K562 (cell line): ENCODE results near the gene ALX3. TPM values are rescaled to one million over a fixed set of nuclear protein-coding genes. Genes with fewer than 3 reads are reported as not detected.

Experiments
- DDX20 ChIP-seq: fragments of 450-650 bp; IDR thresholded peaks from 2 replicates; pipeline ENCODE4 v1.6.1; 2016; ENCODE audit warnings: missing genetic modification characterization, low read depth, mild to moderate bottlenecking, missing compliant biosample characterization, moderate library complexity
- GABPB2 ChIP-seq: fragments of 250-450 bp; sonication (Bioruptor Pico); conservative IDR thresholded peaks from 2 replicates; pipeline ENCODE4 v1.5.1; 2021; ENCODE audit warnings: mild to moderate bottlenecking
- SIN3B ChIP-seq: fragments of 450-650 bp; IDR thresholded peaks from 2 replicates; pipeline ENCODE4 v1.6.1; 2017; ENCODE audit warnings: low read depth, mild to moderate bottlenecking, moderate library complexity
- ZNF584 ChIP-seq: fragments of 200-800 bp; sonication (Bioruptor generic); IDR thresholded peaks from 2 replicates; pipeline ENCODE4 v1.6.1; 2016; ENCODE audit warnings: low read depth, mild to moderate bottlenecking, missing genetic modification characterization, missing compliant biosample characterization
- polyA plus RNA-seq, 8 experiments: library from polyadenylated mRNA; depleted of rRNA in 4 of 8; stranded (reverse) in 5 of 8; unstranded in 3 of 8; fragments of >200 nt; fragmentation: Nextera tagmentation in 2 of 8; fragmentation: Illumina TruSeq in 1 of 8; extraction: Ambion mirVana in 2 of 8; extraction: Trizol in 1 of 8; gene quantifications; 2 replicates each; pipeline versions ENCODE4 v1.2.1 to v1.2.3, GENCODE V29; 2011 to 2014; ENCODE audit warnings: inconsistent platforms in 1 of 8, missing spikeins in 1 of 8
- total RNA-seq, 7 experiments: library from RNA; depleted of rRNA in 6 of 7; stranded (reverse); fragments of >200 nt in 6 of 7; fragmentation: Illumina TruSeq in 2 of 7; extraction: Trizol in 2 of 7; gene quantifications; 2 replicates each; pipeline versions ENCODE4 v1.2.1 to v1.2.3, GENCODE V29; 2011 to 2021; ENCODE audit warnings: low replicate concordance in 1 of 7
- TF ChIP-seq, protein P1 (sequence below): IDR thresholded peaks from 3 replicates; pipeline ENCODE4 v1.6.1; 2011; ENCODE audit warnings: borderline replicate concordance, mild to moderate bottlenecking, moderate library complexity; ENCODE audit not compliant: insufficient read length; ENCODE audit errors: extremely low read depth
- TF ChIP-seq, protein P2 (sequence below): fragments of 250-450 bp; sonication (Bioruptor Pico); IDR thresholded peaks from 2 replicates; pipeline ENCODE4 v1.8.0; 2021; ENCODE audit warnings: moderate library complexity, mild to moderate bottlenecking, inconsistent platforms
- TF ChIP-seq, protein P3 (sequence below): fragments of 450-650 bp; IDR thresholded peaks from 2 replicates; pipeline ENCODE4 v1.6.1; 2018; ENCODE audit warnings: mild to moderate bottlenecking, low read depth; ENCODE audit not compliant: partially characterized antibody
- TF ChIP-seq, protein P4 (sequence below): fragments of 250-450 bp; sonication (Bioruptor Pico); IDR thresholded peaks from 2 replicates; pipeline ENCODE4 v1.5.0; 2022; ENCODE audit warnings: mild to moderate bottlenecking

The ALX3 gene
- total and polyA plus RNA-seq, 9 of the 15 experiments (the other 6 are each of a cell fraction or from before 2014, with no cell fraction given), result not detected

DNA sequence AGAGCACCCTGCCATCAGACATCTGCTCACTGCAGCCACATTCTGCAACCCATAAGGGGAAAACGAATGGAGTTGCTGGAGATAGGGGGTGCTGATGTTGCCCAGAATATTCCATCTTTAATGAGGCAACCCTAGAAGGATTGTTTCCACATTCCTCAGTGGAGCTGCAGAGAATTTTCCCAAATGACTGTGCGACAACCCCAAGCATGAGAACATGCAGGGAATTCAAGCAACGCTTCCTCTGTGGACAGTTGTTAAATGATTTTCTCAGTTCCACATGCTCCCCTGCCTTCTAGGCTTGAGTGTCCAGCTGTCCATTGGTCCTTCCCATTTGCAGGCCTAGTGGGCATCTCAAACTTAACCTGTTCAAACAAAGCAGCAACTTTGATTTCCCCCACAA, 21.3 kb upstream of the ALX3 start (continued):
- TF ChIP-seq, protein P1, sequence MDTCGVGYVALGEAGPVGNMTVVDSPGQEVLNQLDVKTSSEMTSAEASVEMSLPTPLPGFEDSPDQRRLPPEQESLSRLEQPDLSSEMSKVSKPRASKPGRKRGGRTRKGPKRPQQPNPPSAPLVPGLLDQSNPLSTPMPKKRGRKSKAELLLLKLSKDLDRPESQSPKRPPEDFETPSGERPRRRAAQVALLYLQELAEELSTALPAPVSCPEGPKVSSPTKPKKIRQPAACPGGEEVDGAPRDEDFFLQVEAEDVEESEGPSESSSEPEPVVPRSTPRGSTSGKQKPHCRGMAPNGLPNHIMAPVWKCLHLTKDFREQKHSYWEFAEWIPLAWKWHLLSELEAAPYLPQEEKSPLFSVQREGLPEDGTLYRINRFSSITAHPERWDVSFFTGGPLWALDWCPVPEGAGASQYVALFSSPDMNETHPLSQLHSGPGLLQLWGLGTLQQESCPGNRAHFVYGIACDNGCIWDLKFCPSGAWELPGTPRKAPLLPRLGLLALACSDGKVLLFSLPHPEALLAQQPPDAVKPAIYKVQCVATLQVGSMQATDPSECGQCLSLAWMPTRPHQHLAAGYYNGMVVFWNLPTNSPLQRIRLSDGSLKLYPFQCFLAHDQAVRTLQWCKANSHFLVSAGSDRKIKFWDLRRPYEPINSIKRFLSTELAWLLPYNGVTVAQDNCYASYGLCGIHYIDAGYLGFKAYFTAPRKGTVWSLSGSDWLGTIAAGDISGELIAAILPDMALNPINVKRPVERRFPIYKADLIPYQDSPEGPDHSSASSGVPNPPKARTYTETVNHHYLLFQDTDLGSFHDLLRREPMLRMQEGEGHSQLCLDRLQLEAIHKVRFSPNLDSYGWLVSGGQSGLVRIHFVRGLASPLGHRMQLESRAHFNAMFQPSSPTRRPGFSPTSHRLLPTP, result no peak
- TF ChIP-seq ZNF584 (CRISPR knock-in tag), result no peak
- TF ChIP-seq, protein P2, sequence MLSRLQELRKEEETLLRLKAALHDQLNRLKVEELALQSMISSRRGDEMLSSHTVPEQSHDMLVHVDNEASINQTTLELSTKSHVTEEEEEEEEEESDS (CRISPR knock-in tag), result no peak
- TF ChIP-seq, protein P3, sequence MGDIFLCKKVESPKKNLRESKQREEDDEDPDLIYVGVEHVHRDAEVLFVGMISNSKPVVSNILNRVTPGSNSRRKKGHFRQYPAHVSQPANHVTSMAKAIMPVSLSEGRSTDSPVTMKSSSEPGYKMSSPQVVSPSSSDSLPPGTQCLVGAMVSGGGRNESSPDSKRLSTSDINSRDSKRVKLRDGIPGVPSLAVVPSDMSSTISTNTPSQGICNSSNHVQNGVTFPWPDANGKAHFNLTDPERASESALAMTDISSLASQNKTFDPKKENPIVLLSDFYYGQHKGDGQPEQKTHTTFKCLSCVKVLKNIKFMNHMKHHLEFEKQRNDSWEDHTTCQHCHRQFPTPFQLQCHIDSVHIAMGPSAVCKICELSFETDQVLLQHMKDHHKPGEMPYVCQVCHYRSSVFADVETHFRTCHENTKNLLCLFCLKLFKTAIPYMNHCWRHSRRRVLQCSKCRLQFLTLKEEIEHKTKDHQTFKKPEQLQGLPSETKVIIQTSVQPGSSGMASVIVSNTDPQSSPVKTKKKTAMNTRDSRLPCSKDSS, result no peak
- TF ChIP-seq, protein P4, sequence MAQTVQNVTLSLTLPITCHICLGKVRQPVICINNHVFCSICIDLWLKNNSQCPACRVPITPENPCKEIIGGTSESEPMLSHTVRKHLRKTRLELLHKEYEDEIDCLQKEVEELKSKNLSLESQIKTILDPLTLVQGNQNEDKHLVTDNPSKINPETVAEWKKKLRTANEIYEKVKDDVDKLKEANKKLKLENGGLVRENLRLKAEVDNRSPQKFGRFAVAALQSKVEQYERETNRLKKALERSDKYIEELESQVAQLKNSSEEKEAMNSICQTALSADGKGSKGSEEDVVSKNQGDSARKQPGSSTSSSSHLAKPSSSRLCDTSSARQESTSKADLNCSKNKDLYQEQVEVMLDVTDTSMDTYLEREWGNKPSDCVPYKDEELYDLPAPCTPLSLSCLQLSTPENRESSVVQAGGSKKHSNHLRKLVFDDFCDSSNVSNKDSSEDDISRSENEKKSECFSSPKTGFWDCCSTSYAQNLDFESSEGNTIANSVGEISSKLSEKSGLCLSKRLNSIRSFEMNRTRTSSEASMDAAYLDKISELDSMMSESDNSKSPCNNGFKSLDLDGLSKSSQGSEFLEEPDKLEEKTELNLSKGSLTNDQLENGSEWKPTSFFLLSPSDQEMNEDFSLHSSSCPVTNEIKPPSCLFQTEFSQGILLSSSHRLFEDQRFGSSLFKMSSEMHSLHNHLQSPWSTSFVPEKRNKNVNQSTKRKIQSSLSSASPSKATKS, result no peak
- no peak for TF ChIP-seq DDX20 (tag)
- no peak for TF ChIP-seq SIN3B
- no peak for TF ChIP-seq GABPB2 (CRISPR knock-in tag)
